ENCODE measurements around the gene CHRM1.
A peak's percentile ranks its signal among the peaks of the same experiment; 100 is the strongest.

CHRM1 gene

DNA sequence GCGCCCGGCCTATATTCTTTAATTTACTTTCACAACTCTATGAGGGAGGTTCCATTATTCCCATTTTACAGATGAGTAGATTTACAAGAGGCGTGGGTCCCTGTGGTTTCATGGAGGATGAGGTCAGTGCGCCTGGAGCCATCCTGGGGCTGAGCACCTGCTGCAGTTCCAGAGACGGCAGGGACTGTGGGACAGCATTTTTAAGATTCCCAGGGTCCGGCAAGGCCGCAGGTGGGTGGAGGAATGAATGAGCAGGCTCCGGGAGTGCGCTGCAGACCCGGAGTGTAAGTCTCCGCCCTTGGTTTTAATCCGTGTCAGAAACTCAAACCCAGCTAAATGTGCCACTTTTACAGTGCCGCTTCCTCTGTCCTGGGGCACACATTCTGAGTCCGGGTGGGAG, 4.1 kb upstream of the CHRM1 start:
- H3K4me3 ChIP-seq (ENCODE audit: low read length): no peak overlapping the region
- DNase-seq (ENCODE audit: low read depth): no peak
- TF ChIP-seq, protein P1, sequence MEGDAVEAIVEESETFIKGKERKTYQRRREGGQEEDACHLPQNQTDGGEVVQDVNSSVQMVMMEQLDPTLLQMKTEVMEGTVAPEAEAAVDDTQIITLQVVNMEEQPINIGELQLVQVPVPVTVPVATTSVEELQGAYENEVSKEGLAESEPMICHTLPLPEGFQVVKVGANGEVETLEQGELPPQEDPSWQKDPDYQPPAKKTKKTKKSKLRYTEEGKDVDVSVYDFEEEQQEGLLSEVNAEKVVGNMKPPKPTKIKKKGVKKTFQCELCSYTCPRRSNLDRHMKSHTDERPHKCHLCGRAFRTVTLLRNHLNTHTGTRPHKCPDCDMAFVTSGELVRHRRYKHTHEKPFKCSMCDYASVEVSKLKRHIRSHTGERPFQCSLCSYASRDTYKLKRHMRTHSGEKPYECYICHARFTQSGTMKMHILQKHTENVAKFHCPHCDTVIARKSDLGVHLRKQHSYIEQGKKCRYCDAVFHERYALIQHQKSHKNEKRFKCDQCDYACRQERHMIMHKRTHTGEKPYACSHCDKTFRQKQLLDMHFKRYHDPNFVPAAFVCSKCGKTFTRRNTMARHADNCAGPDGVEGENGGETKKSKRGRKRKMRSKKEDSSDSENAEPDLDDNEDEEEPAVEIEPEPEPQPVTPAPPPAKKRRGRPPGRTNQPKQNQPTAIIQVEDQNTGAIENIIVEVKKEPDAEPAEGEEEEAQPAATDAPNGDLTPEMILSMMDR (conservative IDR thresholded peaks at IDR 0.05; ENCODE audit: low read length): no peak

DNA sequence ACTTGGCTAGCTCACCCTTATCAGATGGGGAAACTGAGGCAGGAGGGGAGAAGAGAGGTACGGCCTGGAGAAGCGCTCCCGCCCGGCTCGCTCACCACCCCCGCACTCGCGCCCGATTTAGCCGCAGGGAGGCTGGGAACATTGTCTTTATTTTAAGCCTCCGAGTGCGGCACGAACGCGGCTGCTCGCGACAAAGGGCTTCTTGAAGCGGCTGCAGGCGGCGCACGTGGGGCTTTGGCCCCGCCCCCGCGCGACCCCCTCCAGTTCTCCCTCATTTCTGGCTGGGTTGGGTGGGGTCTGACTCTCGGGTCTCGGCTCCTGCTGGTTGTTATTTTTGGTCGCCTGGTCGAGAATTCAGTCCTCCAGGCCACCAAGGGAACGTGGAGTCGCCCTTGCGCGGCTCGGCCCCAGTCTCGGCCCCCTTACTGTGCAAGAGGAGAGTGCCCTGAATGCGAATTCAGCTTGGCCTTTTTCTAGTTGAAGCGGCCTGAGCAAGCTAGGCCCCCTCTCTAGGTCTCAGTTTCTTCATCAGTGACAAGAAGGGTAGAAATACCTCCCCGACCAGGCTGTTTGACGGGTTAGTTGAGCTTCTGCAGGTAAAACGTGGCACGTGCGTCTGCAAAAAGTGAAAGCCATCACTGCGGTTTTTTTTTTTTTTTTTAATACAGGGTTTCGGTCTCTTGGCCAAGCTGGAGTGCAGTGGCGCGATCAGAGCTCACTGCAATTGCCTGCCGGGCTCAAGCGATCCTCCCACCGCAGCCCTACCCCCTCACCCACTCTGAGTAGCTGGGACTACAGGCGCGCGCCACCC, 2.6 kb upstream of the CHRM1 start:
- no peak for DNase-seq (ENCODE audit: low read depth)
- H3K4me3 ChIP-seq (ENCODE audit: low read length): no peak overlapping the region
- TF ChIP-seq, protein P1 (conservative IDR thresholded peaks at IDR 0.05; ENCODE audit: low read length): no peak

DNA sequence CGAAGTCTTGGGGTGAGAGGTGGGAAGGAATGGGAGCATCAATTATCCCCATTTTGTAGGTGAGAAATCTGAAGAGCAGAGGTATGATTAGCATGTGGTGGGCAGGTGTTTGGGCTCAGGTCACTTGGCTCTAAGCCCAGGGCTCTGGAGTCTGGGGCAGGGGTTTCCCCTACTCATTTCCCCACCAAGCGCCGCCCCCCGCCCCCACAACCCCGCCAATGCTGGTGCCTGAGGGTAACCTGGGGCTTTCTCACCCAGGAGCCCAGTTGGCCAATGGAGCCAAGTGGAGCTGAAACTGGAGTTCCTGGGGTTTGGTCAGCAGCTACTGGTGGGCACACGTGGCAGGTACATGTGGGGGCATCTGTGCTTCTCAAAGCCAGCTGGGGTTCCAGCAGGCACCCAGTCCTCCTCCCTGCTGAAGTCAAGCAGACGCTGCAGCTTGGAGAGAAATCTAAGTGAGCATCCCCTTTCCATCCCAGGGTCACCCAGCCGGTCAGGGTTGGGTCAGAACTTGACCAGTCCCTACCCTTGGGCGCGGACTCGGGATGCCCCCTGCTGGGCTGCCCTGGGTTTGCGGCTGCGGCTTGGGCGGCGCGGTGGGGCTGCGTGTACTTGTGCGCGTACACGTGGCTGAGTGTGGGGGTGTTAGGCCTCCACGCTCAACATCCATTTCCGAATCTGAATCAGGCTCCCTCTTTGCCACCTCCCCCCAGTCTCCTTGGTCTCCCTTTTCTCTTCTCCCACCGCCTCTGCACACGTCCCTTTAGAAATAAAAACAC, 1.7 kb upstream of the CHRM1 start:
- no peak for DNase-seq (ENCODE audit: low read depth)
- H3K4me3 ChIP-seq (ENCODE audit: low read length): no peak overlapping the region
- TF ChIP-seq, protein P1 (conservative IDR thresholded peaks at IDR 0.05; ENCODE audit: low read length): peak; percentile 20; the same call in 1 of the 2 replicates

DNA sequence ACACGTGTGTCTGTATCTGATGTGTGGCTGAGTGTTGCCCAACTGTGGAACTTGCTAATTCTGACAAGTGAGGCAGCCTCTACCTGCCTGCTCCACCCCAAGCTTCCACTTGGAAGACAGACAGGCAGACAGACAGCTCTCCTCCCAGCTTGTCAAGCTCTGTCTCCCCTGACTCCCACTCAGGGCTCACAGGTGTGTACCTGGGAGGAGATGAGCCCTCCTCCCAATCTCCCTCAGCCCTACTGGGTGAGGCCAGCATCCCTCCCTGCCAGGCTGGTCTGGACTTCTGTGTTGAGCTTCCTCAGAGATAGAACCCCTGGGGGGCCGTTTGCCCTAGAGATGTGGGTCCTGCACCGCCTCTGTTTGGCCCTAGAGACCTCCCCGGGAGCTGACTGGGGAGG, 1.0 kb upstream of the CHRM1 start:
- TF ChIP-seq, protein P1 (conservative IDR thresholded peaks at IDR 0.05; ENCODE audit: low read length): no peak
- no peak overlapping the region for H3K4me3 ChIP-seq (ENCODE audit: low read length)
- DNase-seq (ENCODE audit: low read depth): no peak

DNA sequence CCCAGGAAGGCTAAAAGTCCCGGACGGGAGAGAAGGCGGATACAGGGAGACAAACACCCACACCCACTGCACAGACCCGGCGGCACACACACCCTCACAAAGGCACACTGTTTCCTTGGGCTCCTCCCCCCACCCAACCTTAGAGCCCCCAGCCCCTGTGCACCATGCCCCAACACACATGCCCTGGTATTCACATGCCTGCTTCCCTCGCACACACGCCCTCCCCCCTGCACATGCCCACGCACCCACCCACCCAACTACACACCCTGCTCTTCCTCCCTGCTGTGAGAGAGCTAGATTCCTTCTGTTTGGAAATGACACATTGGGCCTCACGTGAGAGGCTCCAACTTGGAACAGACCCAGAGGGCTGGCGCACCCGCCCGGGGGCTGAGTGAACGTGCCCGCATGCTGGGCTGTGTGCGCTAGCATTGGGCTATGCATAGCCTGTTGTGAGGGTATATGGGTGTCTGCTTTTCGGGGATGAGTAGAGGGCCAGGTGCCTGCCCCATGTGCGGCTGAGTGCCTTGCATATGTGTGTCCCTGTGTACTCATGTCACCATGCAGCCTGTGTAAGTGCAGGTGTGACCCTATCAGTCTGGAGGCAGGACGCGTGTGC, 518 bp upstream of the CHRM1 start:
- H3K4me3 ChIP-seq (ENCODE audit: low read length): no peak overlapping the region
- TF ChIP-seq, protein P1 (conservative IDR thresholded peaks at IDR 0.05; ENCODE audit: low read length): no peak
- DNase-seq (ENCODE audit: low read depth): peak; percentile 16

DNA sequence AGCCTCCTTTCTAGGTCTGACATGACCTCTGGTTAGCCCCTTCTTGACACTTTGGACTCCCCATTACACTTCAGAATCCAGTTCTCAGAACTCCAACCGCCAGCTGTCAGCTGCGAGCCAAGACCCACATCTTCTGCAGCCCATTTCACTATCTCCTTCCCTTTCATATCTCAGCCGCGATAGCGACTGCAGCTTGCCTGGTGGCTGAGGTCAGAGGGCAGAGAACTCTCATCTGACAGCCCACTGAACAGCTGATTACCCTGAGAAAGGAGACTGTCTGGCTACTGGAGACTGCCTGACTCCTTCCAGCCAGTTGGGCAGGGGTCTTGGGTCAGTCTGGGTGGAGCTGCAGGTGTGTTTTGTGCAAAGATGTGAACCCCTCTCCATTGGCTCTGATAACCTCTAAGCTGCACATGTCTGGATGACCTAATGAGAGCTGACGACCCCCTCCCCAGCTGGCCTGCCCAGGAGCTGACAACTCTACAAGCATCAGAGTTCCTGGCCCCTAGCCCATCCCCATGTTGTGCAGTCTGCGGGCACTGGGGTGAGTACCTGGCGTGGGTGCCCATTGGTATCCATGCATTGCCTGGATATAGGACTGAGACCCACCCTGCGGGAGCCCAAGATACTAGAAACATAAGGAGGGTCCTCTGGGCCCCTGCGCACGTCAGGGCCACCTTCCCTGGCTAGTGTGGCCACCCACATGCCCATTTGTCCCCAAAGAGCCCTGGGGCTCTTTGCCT, 1.1 kb downstream of the CHRM1 start:
- TF ChIP-seq, protein P1 (conservative IDR thresholded peaks at IDR 0.05; ENCODE audit: low read length): no peak
- no peak for DNase-seq (ENCODE audit: low read depth)

More for the DNA sequence above, 1.1 kb downstream of the CHRM1 start:
- no peak overlapping the region for H3K4me3 ChIP-seq (ENCODE audit: low read length)
